Activated CD8-positive, alpha-beta memory T cell treated with anti-CD3 and anti-CD28 coated beads, Interleukin-2, amount 50 U/mL, for 1 hour (primary cell): ENCODE results near the gene SLC4A5.

Experiments used
- DNase-seq: peaks from one replicate; pipeline ENCODE4 v3.0.0-alpha.2; 2020; ENCODE audit errors: extremely low read depth

The SLC4A5 gene

GRCh38 chr2:74312913-74313312 lies 30.3 kb downstream of the SLC4A5 start:
- DNase-seq, result no peak

DNA sequence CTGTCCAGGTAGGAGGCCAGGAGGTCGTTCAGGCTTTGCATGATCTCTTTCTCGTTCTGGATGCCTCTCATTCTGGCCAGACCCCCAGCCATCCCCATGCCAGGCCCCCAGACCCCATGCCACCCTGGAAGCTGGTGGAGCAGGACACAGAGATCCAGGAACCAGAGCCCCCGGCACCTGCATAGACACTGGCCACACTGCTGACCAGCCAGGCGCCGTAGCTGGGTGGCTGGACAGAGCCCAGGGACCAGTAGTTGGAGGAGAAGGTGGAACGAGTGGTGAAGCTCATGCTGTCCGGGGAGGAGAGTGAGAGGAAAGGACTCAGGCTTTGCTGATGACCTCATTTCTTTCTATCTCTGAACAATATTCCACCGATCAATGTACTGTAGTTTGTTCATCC lies 35.5 kb downstream of the SLC4A5 start:
- DNase-seq, result no peak

- DNase-seq, result no peak
These were observed 38.7 kb downstream of the SLC4A5 start for GRCh38 chr2:74304332-74305148.

- DNase-seq, result no peak
These were observed 40.4 kb downstream of the SLC4A5 start for GRCh38 chr2:74302865-74303264.

DNA sequence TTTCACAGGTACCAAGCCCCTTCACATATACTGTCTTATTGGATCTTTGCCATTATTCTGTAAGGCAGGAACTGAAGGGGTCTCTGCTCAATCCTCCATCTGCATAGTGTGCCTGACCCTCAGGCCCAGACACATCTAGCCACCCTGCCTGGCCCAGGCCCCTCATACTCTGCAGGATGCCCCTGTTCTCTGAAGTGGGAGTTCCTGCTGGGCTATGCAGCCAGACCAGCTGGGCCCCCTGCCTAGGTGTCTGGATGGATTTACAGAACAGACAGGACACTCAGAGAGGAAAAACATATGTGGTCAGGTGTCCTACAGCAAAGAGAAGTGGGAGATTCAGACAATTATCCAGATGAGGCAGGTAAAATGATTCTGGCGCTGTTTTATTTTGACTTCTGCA lies 42.0 kb downstream of the SLC4A5 start:
- no peak for DNase-seq

- no peak for DNase-seq
These were observed 42.7 kb downstream of the SLC4A5 start for GRCh38 chr2:74300506-74300905.

DNA sequence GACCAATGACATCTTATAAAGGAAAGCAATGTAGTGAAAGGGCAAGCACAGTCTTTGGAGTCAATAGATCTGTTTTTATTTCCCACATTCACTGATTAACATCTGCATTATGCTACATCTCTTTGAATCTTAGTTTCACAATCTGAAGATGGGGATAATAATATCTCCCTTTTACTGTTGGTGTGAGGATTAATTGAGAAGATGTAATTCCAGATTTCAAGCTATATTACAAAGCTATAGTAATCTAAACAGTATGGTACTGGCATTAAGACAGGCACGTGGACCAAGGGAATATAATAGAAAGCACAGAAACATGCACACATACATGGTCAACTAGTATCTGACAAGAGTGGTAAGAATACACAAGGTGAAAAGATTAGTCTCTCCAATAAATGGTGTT lies 45.3 kb downstream of the SLC4A5 start:
- DNase-seq, result no peak

- DNase-seq, result no peak
These were observed 45.8 kb downstream of the SLC4A5 start for GRCh38 chr2:74297391-74297790.

DNA sequence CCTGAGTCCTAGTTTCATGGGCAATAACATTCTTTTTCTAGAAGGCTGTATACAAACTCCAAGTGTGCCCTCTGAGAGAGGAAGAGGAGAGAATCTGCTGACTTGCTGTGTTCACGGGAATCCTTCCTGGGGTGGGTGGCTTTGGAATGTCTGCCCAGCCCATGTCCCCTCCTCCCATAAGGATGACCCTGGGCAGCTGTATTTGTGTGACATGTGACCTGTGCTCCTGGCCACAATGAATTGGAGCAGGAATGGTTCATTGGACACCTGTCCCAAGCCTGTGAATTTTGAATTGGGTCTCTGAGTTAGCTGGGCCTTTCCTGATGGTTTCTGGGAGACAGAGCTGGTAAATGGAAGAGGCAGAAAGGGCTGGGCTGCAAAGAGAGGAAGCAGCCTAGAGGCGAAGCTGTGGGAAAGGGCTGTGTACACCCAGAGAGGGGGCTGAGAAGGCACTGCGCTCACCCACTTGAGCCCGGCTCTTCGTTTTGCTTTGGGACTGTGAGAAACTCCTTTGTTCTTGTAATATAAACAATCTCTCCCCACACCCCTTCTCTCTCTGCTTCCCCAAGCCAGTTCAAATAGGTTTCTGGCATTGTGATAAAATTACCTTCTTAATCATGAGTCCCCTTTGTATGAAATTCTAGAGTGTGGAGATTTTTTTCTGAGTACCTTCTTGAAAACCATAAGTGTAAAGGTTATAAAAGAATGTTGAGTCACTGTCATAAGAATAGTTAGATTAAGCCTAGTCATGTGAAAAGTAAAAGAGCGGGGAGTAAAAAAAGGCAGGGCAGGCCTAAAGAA lies 49.8 kb downstream of the SLC4A5 start:
- no peak for DNase-seq

- DNase-seq, result no peak
These were observed 50.5 kb downstream of the SLC4A5 start for GRCh38 chr2:74292751-74293150.

- DNase-seq, result no peak
These were observed 51.2 kb downstream of the SLC4A5 start for GRCh38 chr2:74291886-74292621.

GRCh38 chr2:74291218-74291544 lies 52.0 kb downstream of the SLC4A5 start:
- DNase-seq, result no peak

DNA sequence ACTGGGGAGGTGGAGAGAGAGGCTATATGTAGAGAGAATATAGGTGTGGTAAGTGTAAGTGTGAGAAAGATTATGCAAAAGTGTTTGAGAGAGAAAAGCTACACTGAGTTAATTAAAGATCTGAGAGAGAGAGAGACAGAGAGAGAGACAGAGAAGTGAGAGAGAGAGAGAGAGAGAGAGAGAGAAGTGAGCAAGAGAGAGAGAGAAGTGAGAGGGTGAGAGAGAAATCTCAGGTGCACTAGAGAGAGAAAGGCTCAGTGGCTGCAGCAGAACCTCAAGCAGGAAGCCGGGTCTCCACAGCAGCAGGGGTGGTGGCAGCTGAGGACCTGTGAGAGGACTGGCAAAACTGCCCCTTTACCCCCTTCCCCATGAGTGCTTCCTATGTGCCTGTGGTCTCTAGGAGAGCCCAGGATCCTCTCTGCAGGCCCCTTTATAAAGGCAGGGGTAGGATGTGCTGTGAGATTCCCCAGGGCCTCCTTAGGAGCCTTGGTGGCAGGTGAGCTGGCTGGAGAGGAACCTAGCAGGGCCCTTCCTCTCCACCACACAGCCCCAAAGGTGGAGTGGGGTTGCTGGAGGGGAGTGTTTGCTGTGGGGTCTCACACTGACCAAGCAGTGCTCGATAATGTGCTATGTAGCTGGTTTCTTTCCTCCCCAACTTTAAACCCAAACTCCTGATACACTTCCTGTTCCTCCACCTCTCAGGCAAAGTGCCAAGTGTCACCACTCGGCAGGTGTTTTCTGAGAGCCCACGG lies 52.6 kb downstream of the SLC4A5 start:
- no peak for DNase-seq

DNA sequence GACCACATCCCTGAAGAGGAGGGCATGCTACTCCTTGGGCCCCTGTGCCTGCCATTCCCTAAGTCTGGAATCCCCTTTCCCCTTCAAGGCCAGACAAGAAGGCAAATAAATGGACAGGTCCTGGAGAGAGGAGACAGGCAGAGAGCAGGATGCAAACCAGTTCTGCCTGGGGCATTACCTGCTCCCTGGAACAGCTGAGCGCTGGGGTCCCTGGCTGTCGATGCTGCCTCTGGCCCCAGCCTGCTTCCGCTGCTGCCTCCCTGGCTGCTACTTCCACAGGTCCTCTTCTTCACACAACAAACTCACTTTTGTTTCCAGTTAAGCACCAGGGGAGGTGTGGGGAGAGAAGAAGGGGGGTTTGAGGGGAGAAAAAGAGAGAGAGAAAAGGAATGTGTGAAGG lies 53.1 kb downstream of the SLC4A5 start:
- DNase-seq, result no peak

DNA sequence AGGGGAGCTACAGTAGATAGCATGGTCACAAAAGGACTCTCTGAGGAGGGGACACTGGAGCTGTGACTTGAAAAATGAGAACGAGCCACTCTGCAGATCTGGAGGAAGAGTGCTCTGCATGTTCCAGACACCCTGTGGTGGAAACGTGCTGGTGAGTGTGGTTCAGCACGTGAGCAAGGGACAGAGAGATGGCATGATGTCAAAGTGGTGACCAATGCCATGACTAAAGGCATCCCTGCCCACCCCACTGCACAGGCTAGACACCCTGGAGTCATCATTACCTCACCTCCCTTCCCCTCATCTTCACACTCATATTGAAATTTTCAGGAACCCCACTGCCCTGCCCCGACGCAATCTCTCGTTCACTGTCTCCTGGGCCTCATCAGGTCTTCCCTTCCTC lies 56.5 kb downstream of the SLC4A5 start:
- DNase-seq, result no peak

DNA sequence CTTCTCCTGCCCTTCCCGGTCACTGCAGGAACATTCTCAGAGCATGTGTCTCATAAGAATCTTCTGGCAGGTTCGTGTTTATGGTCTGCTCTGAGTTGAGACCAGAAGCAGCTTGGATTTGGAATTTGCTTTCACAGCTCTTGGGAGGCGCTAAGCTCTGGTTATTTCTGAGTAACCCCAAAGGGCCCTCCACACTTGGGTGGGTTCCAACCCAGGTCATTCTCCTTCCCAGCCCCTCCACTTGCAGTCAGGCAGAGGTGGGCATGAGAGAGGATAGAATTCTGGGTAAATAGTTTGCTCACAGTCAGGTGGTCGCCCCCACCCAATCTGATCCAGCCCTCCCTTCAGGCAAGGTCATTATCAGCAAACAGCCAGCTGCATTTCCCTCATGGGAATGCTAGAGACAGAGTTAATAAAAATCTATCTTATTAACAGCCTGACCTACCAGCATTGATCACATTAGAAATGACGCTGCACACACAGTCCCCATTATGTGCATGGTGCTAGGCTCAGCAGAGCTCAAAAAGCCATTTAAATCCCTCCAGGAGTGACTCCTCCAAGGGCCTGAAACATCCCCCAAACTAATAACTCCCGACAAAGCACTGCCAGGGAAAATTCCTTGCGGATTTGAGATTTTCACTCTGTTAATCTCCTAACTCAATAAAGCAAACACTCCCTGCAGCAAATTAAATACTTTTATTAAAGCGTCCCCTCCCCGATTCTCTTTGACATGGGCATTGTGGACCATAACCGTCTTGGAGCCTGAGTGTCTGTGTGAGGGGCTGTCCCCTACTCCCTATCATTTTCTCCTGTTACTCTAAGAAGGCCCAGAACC lies 61.9 kb downstream of the SLC4A5 start:
- DNase-seq, result no peak

GRCh38 chr2:74278694-74279093 lies 64.5 kb downstream of the SLC4A5 start:
- DNase-seq, result no peak

DNA sequence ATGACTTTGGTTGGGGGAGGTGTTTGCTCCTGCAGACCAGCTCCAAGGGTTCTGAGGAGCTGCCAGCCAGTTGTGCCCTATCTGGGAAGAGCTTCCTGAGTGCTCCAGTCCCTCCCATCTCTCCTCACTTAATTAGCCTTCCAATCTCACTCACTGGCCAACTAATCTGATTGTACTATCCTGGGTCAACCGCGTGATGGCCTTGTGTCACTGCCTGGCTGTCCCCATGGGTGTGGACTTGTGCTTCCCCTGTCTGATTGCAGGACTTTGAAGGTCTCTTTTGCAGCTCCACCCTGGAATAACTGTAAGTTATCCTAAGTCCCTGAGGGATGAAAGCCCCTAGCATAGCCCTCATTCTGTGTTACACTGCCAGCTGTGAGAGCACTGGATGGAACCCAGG lies 65.0 kb downstream of the SLC4A5 start:
- no peak for DNase-seq

- DNase-seq, result no peak
These were observed 68.0 kb downstream of the SLC4A5 start for GRCh38 chr2:74275228-74275627.

DNA sequence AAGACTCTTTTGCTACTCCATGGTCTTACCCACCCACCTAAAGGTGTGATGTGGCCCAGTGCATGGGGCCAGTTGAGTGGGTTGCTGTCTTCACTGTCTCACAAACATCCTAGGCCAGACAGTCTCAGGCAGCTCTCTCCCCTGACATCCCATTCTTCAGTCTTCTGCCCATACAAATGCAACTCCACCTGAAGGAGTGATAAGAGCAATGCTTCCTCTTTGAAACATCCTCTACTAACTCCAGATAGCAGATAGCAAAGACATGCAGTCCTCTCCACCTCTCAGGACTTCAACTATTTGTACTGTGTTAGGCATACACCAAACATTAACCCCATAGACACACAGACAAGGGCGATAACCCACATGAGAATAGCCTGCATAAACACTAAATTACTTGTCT lies 73.5 kb downstream of the SLC4A5 start:
- DNase-seq, result no peak

- DNase-seq, result no peak
These were observed 76.1 kb downstream of the SLC4A5 start for GRCh38 chr2:74267068-74267467.
